Muscle of arm (tissue), 12 donors: ENCODE results near the gene SGCG. TPM values are rescaled to one million over a fixed set of nuclear protein-coding genes. Genes with fewer than 3 reads are reported as not detected.

Experiments
- DNase-seq: peaks from one replicate; pipeline ENCODE4 v3.0.0-alpha.2; 2013
- polyA plus RNA-seq, 12 donors: library from polyadenylated mRNA; unstranded; fragments of 120-200 nt; gene quantifications; one replicate each; pipeline ENCODE4 v1.2.1, GENCODE V29; 2013; ENCODE audit not compliant: insufficient read length in 12 of 12

SGCG gene
- polyA plus RNA-seq, 12 donors = 22.6 to 74.1 (median 67.0) TPM; not detected in 1

GRCh38 chr13:23322353-23323336 is 141.9 kb downstream of the SGCG start:
- no peak for DNase-seq

- DNase-seq = peak; percentile 15
Observed at GRCh38 chr13:23323946-23324709, 143.3 kb downstream of the SGCG start.

GRCh38 chr13:23325191-23325590 is 144.4 kb downstream of the SGCG start:
- DNase-seq = no peak

- DNase-seq = no peak
Observed at GRCh38 chr13:23330356-23330755, 149.6 kb downstream of the SGCG start.

- no peak for DNase-seq
Observed at GRCh38 chr13:23339225-23339624, 158.4 kb downstream of the SGCG start.

GRCh38 chr13:23344931-23345595 is 164.3 kb downstream of the SGCG start:
- no peak for DNase-seq

GRCh38 chr13:23347601-23348000 is 166.8 kb downstream of the SGCG start:
- DNase-seq = no peak

- DNase-seq = no peak
Observed at GRCh38 chr13:23348262-23349127, 167.7 kb downstream of the SGCG start.

GRCh38 chr13:23349161-23349897 is 168.6 kb downstream of the SGCG start:
- no peak for DNase-seq

- no peak for DNase-seq
Observed at GRCh38 chr13:23350009-23350408, 169.2 kb downstream of the SGCG start.

GRCh38 chr13:23352161-23352560 is 171.4 kb downstream of the SGCG start:
- DNase-seq = no peak

GRCh38 chr13:23354520-23354919 is 173.7 kb downstream of the SGCG start:
- DNase-seq = no peak

- DNase-seq = no peak
Observed at GRCh38 chr13:23356368-23356767, 175.6 kb downstream of the SGCG start.

- DNase-seq = no peak
Observed at GRCh38 chr13:23357349-23357748, 176.6 kb downstream of the SGCG start.

- DNase-seq = no peak
Observed at GRCh38 chr13:23359882-23360281, 179.1 kb downstream of the SGCG start.

GRCh38 chr13:23365652-23366051 is 184.9 kb downstream of the SGCG start:
- DNase-seq = no peak

- no peak for DNase-seq
Observed at GRCh38 chr13:23367907-23368306, 187.1 kb downstream of the SGCG start.

- DNase-seq = no peak
Observed at GRCh38 chr13:23372264-23372906, 191.6 kb downstream of the SGCG start.
